ENCODE data around the gene ME3.

- TF ChIP-seq EZH2phosphoT487 (IDR thresholded peaks at IDR 0.05; ENCODE audit: insufficient read depth, low read depth) (no peak), EZH2 (IDR thresholded peaks at IDR 0.05; ENCODE audit: insufficient read depth, poor library complexity, severe bottlenecking) (no peak)
Measured at GRCh38 chr11:86491027-86491426, 181.4 kb downstream of the ME3 start.

All from GM23248 (cell line).